GM18951 (cell line): ENCODE data around the gene LUM.

ENCODE experiments used
- POLR2A ChIP-seq: IDR thresholded peaks from 4 replicates; pipeline ENCODE4 v1.6.1; 2011; ENCODE audit warnings: mild to moderate bottlenecking; ENCODE audit not compliant: insufficient read length, insufficient read depth; ENCODE audit errors: extremely low read depth
- in situ Hi-C: fragments of 300-500 bp; cut with MboI; formaldehyde crosslinking; loops from one replicate; pipeline ENCODE4 v1.12.0; 2022; ENCODE audit warnings: low sequenced_read_pairs, mixed read lengths, inconsistent platforms; ENCODE audit not compliant: unreplicated experiment

The LUM gene

DNA sequence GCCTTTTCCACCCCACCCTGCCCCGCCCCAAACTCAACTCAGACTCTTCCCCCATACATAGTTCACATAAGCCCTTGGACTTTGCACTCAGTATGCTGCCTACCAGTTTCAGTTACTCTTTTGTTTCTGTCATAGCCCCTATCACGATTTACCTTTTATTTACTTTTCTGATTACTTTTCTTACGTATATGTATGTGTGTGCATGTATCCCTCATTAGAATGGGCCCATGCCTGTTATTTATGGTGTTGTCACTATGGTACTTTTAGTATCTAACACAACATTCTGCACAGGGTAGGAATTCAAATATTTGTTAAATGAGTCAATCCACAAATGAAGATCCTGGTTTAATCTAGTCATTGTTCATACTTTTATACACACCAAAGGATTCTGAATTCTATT is 16.5 kb upstream of the LUM start:
- no peak for TF ChIP-seq POLR2A
- in situ Hi-C loops: no loop called here

DNA sequence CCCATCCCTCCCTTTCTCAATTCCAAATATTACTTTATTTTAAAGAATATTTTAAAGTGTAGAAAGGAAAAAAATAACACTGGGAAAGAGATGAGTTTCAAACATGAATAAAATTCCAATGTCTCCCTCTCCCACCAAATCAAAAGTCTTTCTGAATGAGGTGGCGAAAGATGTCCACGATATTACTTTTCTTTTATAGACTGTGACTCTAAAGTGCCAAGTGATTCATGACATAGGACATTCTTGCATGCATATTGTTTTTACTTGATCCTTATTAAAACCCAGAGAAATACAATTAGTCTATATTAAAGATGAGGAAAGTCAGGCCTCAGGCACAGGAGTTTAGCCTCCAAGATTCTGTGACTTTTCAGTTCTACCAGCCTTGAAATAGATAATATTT is 16.0 kb upstream of the LUM start:
- in situ Hi-C loops: no loop called here
- TF ChIP-seq POLR2A: no peak

DNA sequence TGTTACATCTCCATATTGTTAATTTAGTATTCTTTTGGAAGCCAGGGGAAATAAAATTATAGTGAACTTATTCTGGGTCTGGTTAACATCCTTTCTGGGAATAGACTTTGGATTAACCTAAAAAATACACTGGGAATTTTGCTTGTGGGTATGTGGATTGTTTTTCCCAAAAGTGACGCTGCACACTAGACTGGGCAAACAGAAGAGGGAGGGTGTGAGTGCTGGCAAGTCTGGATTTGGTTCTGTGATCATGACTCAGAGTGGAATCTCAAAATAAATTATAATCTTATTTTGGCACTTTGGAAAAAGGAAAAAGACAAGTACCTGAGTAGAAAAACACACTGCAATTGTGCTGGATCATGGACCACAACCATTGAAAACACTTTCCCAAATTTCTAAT is 15.2 kb upstream of the LUM start:
- in situ Hi-C loops: no loop called here

DNA sequence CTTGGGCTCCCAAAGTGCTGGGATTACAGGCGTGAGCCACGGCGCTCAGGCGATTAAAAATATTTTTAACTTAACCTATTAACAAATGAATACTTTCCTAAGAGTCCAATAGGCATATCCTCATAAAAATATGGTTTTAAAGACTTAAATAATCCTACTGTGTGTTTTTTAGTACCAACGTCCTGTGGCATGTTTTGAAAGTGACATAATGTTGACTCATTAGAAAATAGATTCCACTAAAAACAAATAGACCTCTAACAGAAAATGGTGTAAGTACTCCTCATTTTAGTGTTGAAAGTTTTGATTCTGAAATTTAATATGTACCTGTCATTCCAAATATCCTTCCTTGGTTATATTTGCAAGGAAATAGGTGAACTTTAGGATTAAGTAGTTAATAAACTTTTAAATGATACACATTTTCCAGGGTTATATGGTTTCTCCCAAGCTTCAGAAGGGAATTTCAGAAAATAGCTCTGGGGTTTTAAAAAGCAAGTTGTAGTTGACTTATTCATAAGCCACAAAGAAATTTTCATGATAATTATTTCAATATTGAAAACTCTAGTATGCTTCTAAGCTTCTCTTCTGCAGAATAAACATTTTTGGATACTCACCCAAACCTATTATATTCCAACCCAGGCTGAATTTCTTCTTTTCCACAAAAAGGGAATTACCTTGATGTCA is 12.1 kb upstream of the LUM start:
- in situ Hi-C loops: no loop called here
- TF ChIP-seq POLR2A: no peak

More for the DNA sequence above, 15.2 kb upstream of the LUM start:
- TF ChIP-seq POLR2A: no peak

DNA sequence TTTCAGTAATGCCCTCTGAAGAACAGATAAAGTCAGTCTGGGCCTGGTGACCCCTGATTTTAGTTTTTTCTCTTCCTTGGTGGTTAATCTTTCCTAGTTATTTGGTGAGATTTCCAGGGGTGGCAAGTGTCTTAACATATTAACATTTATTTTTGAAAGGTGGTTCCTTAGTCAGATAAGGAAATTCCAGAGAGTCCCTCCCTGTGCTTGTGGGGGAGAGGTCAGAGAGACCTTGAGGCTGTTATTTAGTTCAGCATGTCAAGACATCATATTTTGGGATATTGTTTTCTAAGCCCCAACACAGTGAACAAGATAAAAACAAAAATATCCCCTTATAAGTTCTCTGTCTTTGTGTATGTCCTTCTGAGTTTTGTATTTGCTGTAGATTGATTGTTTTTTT is 9.5 kb upstream of the LUM start:
- in situ Hi-C loops: no loop called here
- no peak for TF ChIP-seq POLR2A

DNA sequence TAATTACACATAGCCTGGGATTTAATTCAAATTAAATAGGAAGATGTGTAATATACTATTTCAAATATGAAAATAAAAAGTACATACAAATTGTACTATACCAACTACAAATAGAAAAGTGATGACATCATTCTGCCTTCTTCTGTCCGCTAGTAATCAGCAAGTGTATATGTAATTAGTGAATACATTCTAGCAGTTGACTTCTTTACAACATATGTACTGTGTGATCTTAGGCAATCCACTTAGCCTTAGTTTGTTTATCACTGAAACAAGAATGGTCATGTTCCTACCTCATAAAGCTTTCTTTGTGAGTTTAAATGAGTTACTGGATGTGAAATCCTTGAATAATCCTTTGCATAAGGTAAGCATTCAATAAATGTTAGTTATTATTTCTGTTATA is 7.8 kb upstream of the LUM start:
- TF ChIP-seq POLR2A: no peak
- in situ Hi-C loops: no loop called here

DNA sequence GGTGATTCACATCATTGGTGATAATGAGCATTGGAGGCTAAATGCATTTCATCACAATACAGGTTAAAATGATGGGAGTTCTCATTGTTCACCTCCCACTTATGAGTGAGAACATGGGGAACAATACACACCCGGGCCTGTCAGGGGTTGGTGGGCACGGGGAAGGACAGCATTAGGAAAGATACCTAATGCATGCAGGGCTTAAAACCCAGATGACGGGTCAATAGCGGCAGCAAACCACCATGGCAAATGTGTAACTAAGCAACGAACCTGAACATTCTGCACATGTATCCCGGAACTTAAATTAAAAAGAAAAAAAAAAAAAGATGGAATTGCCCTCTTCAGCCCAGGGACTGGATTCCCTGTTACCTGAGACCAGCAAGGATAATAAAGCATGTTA is 2.3 kb upstream of the LUM start:
- TF ChIP-seq POLR2A: no peak
- in situ Hi-C loops: no loop called here

DNA sequence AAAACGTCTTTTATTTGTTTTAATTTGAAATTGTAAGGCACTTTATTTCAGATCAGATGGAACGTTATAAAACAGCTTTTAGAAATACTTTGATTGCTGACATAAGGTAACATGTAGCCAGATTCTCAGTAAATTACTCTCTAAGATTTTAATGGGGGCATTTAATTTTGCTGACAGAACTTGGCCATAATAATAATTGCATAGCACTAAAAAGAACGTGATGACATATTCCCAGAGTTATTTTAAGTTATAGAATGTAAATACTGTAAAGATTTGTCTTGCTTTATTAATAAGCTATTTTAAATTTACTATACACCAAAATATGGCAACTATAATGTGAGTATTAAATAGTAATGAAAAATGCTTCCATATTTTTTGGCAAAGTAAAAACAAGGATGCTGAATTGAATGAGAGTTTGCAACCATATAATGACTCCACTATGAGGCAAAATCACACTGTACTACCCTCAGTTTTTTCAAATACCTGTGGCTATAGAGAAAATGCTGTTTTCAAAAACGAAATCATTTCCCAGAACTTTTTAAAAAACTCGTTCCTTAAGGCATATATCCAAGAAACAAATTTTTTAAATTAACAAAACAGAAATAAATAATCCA is 876 bp downstream of the LUM start:
- in situ Hi-C loops: no loop called here
- TF ChIP-seq POLR2A: no peak

DNA sequence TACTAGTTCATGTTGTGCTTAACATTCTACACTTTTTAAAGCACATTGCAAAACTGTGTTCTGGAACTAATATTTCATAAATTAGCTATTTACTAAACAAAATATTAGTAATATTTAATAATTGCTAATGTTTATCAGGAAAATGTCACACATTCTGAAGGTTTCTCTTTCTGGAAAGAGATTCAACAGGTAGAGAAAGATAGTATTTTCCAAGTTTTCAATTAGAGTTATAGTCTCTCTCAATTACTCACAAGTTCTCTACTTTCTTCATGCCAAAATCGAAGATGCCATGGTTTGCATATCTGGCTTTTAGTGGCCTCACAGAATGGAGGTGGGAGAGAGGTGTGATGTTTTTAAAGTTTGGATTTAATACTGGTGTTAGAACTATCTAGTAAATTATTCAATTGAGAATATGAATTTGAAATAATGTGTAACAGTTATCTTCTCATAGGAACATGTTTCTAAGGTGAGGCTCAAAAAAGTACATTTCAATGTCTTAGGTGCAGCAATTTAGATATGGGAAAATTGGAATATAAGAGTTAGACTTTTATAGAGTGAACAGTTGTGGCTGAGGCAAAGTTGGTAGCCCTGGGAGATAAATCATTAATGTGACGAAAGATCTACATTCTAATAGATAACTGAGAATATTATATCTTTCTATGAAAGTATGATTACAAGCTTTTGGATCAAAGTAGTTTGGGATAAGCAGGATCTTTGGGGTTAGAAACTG is 1.5 kb downstream of the LUM start:
- in situ Hi-C loops: loop anchor here (10.0 kb wide), 1 partner anchor 135 kb away; no protein-coding TSS in a partner anchor
- no peak for TF ChIP-seq POLR2A

DNA sequence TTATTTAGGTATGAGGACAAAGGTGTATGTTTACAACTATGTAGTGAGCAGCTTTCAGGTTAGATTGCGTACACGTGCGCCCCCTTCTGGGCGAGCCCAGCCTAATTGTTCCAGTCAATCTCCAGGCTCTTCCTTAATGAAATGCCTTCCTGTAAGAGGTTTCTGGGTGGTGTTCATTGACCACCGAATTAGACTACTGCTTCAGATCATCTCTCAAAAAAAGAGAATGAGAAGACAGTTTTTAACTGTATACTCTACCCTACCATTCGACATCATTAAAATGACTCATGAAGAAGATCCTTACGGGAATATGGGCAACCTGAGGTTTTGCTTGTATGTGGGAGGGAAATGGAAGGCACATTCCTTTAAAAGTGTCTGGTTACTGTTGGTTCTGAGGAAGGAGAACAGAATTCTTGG is 2.1 kb downstream of the LUM start:
- in situ Hi-C loops: loop anchor here (10.0 kb wide), 1 partner anchor 134 kb away; no protein-coding TSS in a partner anchor
- no peak for TF ChIP-seq POLR2A

DNA sequence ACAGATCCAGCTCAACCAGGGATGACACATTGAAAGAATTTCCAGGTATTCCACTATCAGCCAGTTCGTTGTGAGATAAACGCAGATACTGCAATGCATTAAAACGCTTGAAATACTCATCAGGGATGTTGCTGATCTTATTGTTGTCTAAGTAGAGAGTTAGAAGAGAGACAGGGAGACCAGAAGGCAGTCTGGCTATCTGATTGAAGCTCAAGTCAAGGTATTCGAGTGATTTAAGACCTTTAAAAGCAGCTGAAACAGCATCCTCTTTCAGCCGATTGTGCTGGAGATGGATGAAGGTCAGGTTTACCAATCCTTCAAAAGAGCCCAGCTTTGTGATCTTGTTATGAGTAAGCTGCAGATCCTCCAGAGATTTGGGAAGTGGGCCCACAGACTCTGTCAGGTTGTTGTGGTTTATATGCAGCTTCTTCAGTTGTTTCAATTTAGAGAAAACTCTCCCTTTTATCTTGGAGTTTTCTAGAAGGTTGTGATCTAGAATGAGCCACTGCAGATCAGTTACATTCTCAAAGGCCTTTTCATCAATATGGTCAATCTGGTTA is 3.0 kb downstream of the LUM start:
- TF ChIP-seq POLR2A: no peak
- in situ Hi-C loops: loop anchor here (10.0 kb wide), 1 partner anchor 133 kb away; no protein-coding TSS in a partner anchor

DNA sequence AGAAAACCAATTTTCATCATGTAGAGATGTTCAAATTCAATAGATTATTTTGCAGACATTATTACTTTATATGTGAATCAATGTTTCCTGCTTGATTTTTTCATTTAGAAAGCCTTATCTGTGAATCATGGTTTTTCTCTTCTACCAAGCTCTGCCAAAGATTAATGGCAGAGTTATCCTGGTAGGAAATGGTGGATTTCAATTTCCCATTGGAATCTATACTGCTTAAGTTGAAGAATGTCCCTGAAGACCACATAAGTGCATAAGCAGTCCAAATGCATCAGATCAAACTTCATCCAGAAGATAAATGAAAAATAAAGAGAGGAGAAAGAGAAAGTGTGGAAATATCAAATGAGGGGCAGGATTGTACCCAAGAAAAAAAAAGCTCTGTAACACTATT is 5.0 kb downstream of the LUM start:
- TF ChIP-seq POLR2A: no peak
- in situ Hi-C loops: loop anchor here (10.0 kb wide), 1 partner anchor 131 kb away; no protein-coding TSS in a partner anchor

DNA sequence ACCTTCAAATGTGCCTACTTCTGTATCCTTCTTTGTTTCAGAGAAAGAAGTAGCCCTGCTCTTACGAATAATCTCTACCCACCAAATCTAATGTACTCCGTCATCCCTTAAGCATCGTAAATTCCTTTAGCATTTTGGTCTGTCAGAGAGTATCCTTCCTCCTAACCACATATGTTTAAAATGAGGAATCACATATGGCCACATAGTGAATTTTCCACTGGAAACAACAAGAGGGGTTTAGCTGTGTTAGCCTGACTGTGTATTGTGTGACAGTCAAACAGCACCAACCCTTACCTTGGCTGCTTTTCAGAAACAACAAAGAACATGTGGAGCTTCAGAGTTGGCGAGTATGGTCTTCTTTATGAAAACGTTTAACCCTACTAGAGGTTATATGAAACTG is 5.5 kb downstream of the LUM start:
- in situ Hi-C loops: loop anchor here (10.0 kb wide), 1 partner anchor 131 kb away; no protein-coding TSS in a partner anchor
- no peak for TF ChIP-seq POLR2A
